ENCODE measurements around the gene KANK4. TPM values are rescaled to one million over a fixed set of nuclear protein-coding genes. Genes with fewer than 3 reads are reported as not detected.

Gene KANK4
- total and polyA plus RNA-seq, 2 of the 8 experiments (the other 6 are each of a cell fraction or from before 2014, with no cell fraction given), result 0.22 to 0.26 TPM

- Histone ChIP-seq H4K8ac (ENCODE audit: extremely low read depth, insufficient read depth, low read length) (no peak overlapping the region), H3K27me3 (replicated peaks in 1 of 4; ENCODE audit: control insufficient read depth in 3 of 4, extremely low read depth in 1 of 4, insufficient read depth in 3 of 4, low read length in 3 of 4) (peaks cover 0 to 5% (median under 1%) of the 10 kb centered on the region in 4 experiments; a peak in 3 of 7 replicates), H3K9ac (replicated peaks in 1 of 4; ENCODE audit: extremely low read depth in 1 of 4, low read depth in 3 of 4, low read length in 3 of 4) (no peak overlapping the region), H2BK5ac (ENCODE audit: low read depth, low read length) (no peak overlapping the region), H2BK15ac (ENCODE audit: low read length) (no peak overlapping the region), H3K4me1 (replicated peaks in 1 of 4; ENCODE audit: control insufficient read depth in 3 of 4, insufficient read depth in 4 of 4, low read length in 3 of 4) (peaks cover 0 to 3% (median 0%) of the 10 kb centered on the region in 4 experiments; a peak in 1 of 7 replicates), H2AK5ac (ENCODE audit: low read depth, low read length) (no peak overlapping the region), H3K36me3 (ENCODE audit: control insufficient read depth in 2 of 4, insufficient read depth in 4 of 4, low read length in 3 of 4) (no peaks in the 10 kb centered on the region), H4K91ac (replicated peaks; ENCODE audit: insufficient read length, low read length) (no peak overlapping the region), H3K56ac (replicated peaks; ENCODE audit: insufficient read length, low read depth, low read length) (no peak overlapping the region), H3K27ac (ENCODE audit: low read depth, low read length) (no peak overlapping the region), H4K20me1 (replicated peaks in 1 of 2; ENCODE audit: control insufficient read depth in 1 of 2, insufficient read depth in 2 of 2, low read length in 2 of 2) (no peaks in the 10 kb centered on the region), H2BK120ac (replicated peaks; ENCODE audit: low read depth, low read length) (no peak overlapping the region), H3K18ac (ENCODE audit: extremely low read depth, low read length) (no peak overlapping the region), H2BK20ac (ENCODE audit: low read length) (no peak overlapping the region), H3K9me3 (ENCODE audit: insufficient read depth in 2 of 2, low read depth in 1 of 2, low read length in 1 of 2) (no peaks in the 10 kb centered on the region), H3K23me2 (ENCODE audit: low read depth, low read length) (no peaks in the 10 kb centered on the region), H3K79me2 (ENCODE audit: control insufficient read depth in 1 of 2, insufficient read depth in 2 of 2, low read length in 2 of 2) (no peaks in the 10 kb centered on the region), H4K5ac (ENCODE audit: insufficient read length, low read depth, low read length) (no peak overlapping the region), H3K4me3 (ENCODE audit: extremely low read depth in 1 of 4, insufficient read depth in 2 of 4, low read depth in 3 of 4, low read length in 4 of 4) (no peak overlapping the region), H3K79me1 (ENCODE audit: low read depth, low read length) (no peaks in the 10 kb centered on the region), H3K23ac (ENCODE audit: insufficient read length) (no peak overlapping the region), H3K4me2 (ENCODE audit: insufficient read depth in 1 of 2, low read depth in 2 of 2, low read length in 2 of 2) (no peak overlapping the region), H3K14ac (ENCODE audit: insufficient read length) (no peak overlapping the region), H2BK12ac (ENCODE audit: low read depth, low read length) (no peak overlapping the region), H2AFZ (ENCODE audit: low read length) (no peak overlapping the region), H3K4ac (replicated peaks; ENCODE audit: insufficient read length, low read depth, low read length) (no peak overlapping the region)
- no peak for FAIRE-seq
- POLR2A ChIA-PET (ENCODE audit: partially characterized antibody), result no interaction called here
- no peak for TF ChIP-seq KDM4A (IDR thresholded peaks at IDR 0.05; ENCODE audit: low read depth, low read length, severe bottlenecking)
- 86% methylated on average over 2 of the region's 2 CpGs; no CpG with 5 or more reads in 1 of the 2 experiments for WGBS, 2 experiments (ENCODE audit: extremely low coverage in 1 of 2, insufficient coverage in 1 of 2, insufficient read length in 1 of 2, insufficient replicate concordance in 2 of 2, low coverage in 1 of 2, low lambda C conversion rate in 2 of 2, missing lambda C conversion rate in 1 of 2)
- CTCF ChIA-PET (ENCODE audit: partially characterized antibody), result interaction anchor here (0.9 to 1.5 kb wide), 5 partner anchors 39 to 162 kb away, joined by 3 to 4 read pairs (median 3); no protein-coding TSS in a partner anchor
- no peak for DNase-seq (ENCODE audit: low read depth in 1 of 2, low spot score in 2 of 2)
Measured at GRCh38 chr1:62306065-62306464, 13.2 kb downstream of the KANK4 start.

Measured in H1 (cell line).